GM21528 (cell line): ENCODE data around the gene PTPN1.

ENCODE experiments used
- ATAC-seq: cut with Tn5 transposase; IDR thresholded peaks from one replicate; pipeline ENCODE4 v1.9.1; 2021; ENCODE audit warnings: mild to moderate bottlenecking, moderate library complexity; ENCODE audit not compliant: unreplicated experiment, low FRiP score

Gene PTPN1

DNA sequence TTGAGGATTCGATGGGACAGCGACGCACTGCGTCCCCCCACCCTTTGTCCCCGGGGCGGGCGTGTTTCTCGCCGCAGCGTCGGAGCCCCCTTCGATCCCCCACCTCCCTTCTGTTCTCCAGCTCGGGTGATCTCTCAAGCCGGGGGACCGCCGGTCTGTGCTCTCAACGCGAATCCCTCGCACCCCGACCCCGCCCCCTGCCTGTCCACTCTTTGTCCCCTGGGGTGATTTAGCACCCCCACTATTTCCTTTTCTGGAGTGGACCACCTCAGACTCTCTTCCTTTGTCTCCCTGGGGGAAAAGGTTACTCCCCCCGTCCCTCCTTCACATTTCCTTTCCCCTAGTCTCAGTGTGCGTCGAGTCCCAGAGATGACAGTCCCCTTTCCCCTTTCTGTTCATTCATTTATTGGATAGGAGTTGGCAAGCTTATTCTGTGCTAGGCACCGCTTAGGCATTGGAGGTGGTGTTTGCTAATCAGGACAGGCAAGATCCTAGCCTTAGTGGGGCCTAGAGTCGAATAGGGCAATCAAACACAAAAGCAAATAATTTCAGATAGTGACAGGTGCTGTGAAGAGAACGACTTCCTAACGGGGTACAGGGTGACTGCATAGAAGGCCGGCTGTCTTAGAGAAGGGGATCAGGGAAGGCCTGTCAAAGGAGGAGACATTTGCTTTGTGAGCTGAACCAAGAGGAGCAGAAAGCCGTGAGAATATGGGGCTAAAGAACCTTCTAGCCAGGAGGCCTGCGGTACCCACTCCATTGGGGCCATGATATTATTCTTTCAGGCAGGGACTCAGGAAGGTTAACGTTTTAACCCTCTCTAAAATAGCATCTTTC, 741 bp downstream of the PTPN1 start:
- no peak for ATAC-seq

DNA sequence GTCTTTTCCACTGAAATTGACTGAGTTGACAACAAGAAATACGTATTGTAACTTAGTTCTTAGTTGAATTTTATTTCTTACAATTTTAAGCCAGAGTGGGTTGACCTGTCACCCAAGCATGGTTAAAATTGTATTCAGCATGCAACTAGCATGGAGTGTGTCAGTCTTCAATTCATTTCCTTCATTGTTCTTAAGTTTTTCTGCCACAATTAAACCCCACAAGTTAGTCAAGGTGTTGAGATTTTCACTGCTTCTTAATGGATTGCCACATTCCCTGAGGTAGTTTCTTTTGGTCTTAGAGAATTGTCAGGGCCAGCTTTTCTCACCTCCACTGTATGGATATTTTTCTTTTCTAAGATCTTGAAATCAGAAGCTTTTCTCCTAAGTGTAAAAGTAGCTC, 2.1 kb downstream of the PTPN1 start:
- no peak for ATAC-seq

DNA sequence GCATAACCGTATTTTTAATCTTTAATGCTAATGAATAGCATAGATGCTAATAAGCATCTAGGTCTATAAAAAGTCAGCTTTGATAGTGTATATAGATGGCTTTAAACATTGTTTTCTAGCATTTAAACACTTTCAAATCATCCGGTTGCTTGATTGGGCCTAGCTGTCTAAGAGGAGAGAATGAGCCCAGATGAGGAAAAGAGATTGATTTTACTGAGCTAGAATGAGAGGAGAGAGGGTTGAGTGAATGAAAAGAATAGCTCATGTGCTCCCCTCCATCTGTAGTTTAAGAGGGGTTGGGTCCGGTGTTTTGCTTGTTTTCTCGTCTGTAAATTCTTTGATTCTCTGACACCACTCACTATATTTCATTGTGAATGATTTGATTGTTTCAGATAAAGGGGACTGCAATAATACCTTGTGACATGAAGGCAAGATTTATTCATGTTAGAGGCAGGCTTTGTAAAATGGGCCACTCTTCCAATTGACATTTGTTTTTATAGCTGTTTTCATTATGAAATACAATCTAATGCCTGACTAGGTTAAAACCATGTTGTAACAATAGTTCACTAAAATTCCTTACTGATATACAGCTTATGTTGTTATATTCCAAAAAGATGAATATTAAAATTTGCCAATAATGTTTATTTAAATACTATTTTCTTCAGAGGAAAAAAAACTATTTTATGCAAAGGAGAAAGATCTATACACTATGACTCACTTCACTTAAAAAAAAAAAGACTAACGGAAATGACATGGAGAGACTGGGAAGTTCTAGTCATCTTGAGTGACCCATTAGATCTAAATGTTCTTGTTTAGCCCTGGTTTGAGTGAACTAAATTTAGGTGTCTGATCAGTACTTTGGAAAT, 3.2 kb downstream of the PTPN1 start:
- no peak for ATAC-seq

DNA sequence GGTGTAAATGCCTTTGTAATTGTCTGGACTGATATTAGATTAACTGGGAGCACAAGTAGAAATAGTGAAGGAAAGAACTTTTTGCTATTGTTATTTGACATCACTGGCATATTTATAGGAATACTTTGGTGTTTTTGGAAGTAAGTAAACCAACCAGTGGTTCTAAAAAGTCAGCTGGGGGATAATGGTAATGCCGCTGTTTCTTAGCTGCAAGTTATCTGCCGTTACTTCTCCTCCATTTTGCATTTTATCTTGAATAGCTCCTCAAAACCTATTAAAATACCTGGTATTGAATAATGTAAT, 3.8 kb downstream of the PTPN1 start:
- no peak for ATAC-seq

DNA sequence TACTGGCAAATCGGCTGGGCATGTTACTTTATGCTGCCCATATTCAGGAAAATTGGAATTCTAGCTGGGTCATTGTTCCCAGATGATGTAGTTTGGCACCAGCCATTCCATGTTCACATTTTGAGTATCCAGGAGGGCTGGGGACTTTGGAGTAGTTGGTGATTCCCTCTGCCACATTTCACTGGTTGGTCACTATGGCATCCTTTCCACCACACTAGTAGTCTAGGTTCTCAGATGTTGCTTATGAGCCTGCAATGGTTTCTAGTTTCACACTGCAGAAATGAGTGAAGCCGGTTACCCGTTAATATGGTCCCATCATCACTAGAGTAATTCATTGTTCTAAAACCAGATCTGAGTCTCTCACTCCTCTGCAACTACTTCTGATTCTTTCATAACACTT, 4.6 kb downstream of the PTPN1 start:
- ATAC-seq, result no peak

DNA sequence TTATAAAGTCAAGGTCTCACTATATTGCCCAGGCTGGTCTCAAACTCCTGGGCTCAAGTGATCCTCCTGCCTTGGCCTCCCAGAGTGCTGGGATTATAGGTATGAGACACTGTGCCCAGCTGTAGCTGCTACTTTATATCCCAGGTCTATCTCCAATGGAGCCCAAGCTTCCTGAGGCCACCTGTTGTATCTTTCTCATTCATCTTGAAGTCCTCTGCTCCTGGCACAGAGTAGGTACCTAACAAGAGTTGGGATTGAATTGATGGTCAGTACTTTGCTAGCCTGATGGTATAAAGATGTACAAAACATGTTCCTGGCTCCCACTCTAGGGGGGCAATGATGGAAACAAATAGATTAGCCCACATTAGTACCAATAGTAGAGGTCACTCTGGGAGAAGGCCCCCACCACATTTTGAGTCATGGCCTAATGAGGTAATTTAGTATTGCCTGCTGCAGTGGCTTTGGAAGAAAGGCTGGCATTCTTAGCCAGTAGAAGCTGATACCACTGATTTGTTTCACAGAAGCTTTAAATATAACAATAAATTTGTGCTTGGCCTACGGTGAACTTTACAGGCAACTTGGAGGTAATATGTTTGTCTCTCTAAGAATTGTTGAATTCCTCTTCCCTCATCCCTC, 5.4 kb downstream of the PTPN1 start:
- ATAC-seq, result no peak

DNA sequence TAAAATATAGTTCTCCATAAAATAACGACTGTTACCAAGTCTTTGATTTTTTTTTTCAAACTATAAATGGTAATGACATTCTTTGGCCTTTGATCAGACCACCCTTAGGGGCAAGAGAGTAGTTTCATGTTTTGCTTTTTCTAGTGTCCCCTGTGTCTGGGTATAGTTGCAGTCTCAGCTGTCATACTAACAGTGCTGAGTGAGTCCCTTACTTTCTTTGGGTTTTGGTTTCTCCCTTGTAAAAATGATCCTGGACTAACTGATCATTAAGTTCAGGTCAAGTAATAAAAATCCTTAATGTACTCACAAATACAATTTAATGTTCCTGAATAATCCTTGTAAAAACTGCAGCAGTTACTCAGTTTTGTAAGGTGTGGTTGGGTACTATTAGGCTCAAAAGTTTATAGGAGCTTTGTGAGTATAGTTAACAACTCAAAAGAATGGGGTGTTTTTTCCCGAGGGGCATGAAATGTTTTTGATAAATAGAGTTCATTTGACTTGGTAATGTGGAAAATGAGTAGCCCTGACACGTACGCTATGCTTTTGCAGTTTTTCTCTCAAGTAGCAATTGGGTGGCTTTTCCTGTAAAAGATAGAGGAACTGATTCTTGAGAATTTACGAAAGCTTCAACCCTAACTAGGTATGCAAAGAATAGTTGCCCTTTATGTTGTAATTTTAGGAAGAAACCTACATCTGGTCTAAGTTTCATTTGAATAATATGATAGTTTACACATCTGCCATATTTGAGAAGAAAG, 6.2 kb downstream of the PTPN1 start:
- peak; percentile 43 for ATAC-seq

DNA sequence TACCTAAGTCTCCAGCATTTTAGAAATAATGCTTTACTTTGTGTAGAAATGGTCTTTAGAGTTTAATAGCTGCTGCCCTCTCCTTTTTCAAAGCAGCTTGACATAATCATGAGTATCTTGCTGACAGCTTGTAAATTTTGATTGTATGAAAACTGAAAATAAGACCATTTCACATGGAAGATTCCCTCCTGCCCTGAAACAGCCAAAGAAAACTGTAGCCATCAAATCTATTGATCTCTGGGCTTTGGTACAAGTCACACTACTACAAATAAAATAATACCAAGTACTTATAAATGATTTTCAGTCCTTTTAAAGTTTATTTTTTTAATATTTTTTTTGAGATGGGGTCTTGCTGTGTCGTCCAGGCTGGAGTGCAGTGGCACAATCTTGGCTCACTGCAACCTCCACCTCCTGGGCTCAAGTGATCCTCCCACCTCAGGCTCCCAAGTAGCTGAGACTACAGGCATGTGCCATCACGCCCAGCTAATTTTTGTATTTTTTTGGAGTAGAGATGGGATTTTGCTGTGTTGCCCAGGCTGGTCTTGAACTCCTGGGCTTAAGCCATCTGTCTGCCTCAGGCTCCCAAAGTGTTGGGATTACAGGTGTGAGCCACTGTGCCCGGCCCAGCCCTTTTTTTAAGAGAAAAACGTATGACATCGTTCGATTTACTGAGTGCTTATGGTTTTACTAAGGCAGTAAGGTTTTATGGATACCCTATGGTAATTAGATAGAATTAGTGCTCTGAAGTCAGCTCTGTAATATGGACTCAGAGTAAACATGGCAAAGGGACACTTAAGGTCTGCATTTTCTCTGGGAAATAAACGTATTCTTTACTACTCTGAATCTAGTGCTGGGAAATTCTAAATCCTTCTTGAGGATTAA, 7.0 kb downstream of the PTPN1 start:
- no peak for ATAC-seq

DNA sequence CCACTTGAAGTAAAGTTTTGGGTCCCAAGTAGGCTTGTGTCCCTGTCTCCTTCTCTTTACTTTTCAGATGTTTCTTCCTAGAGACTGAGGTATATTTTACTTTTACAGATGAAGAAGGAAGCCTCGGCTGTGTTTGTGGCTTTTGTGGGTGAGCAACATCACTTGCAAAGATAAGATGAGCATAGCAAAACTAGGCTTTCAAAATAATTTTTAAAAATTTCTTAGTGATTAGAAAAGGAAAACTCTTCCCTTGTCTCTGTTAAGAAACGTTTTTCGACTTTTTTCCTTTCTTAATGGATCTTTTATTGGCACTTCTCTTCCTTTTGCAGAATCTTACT, 7.6 kb downstream of the PTPN1 start:
- no peak for ATAC-seq

DNA sequence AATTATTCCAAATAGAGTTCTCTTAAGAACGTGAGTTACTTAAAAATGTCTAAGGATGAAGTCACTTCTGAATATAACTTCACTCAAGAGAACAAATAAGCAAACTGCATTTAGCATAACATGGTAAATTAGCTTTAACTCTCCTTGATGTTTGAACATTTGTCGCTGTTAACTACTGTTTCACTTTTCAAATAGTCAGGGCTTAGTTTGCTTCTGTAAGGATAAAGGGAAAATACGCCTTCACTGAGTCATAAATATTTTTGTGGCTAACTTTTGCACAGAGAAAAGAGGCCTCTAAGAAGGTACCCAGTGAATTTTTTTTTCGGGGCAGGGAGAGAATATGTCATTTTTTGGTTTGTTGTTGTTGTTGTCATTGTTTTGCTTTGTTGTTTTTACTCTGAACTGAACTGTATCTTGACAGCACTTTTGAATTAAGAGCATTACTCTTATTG, 8.1 kb downstream of the PTPN1 start:
- ATAC-seq, result no peak

DNA sequence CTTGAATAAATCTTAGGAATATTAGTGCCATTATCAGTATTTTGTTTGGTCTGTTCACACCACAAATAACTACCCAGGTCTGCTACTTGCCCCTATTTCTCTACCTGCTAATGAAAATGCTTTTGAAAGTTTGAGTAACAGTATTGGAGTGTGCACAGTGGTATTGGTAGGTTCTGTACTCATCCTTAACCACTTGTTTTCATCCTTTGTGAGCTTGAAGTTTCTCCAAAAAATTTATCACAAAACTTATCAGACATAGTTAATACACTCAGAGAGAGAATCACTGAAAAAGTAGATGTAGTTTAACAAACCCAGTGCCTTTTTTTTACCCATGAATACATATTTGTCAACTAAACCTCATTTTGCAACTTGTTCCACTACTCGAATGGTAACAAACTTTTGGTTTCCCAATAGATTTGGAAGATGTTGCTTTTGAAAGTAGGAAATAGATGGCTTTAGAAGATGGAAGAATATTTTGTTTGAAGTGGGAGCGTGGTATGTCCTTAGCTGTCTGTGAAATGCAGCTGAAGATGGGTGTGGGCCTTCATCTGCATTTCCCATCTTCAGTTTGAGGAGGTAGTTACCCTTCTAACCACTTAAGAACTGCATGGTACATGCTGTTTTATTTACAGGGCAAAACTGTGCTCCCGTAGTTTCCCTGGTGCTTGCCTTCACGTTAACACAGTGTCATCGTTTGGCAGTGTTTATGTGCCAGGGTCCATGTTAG, 9.0 kb downstream of the PTPN1 start:
- ATAC-seq, result no peak

DNA sequence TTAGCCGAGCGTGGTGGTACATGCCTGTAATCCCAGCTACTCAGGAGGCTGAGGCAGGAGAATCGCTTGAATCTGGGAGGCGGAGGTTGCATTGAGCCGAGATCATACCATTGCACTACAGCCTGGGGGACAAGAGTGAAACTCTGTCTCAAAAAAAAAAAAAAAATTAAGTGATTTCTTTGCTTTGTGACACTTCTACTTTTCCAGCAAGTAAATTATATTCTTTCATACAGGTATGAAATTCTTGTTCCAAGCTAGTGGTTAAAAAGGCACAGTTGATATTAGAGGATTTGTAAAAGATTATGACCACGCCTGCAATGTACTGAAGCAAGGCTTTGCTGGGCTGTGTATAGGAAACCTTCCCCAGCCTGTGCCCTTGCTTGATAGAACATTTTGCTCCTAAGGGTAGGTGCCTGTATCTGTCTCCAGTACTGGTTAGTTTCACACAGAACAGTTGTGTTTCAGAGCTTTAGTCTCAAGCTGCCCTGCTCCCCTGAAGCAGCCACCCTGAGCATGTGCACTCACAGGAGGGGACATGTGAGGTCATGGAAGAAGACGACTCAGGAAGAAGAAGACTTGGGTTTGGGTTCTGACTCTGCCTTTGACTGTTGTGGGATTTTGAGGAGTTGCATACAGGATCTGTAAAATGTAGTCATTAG, 10.2 kb downstream of the PTPN1 start:
- no peak for ATAC-seq

DNA sequence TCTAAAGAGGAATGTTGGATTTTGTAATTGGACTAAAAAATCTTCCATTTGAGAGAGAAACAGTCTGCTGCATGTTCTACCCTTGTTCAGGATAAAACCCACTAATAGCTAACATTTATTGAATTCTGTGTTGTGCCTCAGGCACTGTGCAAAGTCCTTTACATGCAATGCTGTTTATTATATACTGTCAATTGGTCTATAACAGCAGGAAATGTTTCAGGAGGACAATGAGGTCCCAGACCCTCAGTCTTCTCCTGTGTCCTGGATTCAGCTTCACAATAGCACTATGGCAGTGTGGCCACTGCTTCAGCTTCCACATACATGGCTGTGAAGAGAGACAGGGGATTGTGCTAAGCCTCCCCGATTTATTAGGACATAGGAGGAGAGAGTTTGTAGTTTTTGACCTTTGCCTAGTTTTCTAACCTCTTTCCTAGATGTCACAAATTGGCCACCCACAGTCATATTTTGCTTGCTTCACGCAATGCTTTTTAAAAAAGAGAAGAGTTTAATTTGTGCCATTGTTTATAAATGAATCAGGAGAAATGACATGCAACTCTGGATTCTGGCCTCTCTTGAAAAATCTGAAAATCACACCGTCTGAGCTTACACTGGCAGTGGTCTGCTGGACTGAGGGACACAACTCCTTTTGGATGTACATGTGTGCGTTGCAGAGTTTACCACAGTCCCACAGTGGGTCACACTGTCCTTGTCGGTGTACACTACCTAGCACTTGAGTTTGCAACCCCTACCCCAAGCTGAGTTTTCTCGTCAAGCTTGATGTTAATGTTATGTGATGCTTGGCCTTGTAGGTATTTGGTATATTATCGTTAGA, 11.3 kb downstream of the PTPN1 start:
- no peak for ATAC-seq

DNA sequence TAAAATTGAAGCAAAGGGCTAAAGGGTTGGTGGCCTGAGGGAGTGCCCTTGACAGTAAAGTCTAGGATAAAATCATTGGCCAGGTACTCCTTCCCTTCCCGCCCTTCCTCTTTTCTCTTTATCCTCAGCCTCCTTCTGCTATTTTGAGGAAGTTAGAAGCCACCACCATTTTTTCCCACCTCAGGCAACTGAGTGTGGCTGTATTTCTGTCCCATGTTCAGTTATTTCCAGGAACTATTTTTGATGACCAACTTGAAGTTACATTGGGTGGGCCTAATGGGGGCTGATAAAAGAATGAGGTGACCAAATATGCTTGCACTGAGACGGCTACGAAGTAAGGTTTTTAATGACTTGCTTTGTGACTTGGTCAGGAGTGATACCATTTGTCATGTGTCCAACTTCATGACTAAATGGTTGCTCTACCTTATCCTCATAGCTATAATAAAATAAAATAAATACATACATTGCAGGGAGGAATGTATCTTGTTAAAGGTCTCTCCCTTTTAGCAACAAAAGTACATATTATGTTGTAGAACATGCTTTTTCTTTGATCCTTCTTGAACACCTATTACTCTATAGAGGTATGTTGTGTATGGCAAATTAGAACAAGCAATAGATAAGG, 12.0 kb downstream of the PTPN1 start:
- ATAC-seq, result no peak

DNA sequence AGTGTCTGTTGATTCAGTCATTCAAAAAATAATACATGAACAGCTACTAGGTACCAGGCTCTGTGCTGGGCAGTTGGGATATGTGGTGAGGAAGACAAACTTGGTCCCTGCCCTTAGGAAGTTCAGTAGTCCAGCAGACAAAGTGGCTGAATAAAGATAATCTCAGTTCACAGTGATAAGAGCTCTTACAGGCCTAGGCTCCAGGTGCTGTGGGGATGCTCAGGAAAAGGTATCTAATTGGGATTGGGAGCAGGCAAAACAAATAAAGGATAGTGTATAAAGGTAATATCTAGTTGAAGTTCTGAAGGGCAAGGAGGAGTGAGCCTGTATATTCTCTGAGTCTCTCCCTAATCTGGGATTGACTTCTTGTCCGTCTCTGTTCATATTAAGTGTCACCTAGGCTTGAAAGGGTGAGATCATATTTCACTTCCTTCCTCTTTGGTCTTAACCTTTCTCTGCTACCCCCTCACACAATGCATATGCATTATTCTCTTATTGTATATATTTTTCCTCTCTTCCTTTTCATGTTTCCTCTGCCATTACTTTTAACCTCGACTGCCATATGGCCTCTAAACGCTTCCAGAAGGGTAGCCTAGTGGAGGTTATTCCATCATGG, 13.5 kb downstream of the PTPN1 start:
- ATAC-seq, result no peak

DNA sequence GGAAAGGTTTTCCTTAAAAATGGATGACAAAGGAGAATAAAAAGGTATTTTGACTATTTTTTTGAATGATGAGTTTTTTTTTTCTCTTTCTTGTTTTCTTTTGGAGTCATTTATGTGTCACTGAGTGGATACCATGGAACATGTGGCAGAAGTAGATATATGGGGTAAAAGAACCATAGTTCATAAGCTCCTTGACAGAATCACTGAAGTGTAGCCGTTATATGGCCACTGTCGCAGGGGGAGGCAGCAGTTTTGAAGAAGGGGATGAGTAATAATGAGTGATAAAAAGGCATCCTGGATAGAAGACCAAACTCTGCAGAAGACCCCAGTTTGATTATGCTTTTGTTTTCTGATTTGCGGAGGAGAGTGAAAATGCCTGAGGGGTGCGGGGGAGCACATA, 15.5 kb downstream of the PTPN1 start:
- no peak for ATAC-seq

DNA sequence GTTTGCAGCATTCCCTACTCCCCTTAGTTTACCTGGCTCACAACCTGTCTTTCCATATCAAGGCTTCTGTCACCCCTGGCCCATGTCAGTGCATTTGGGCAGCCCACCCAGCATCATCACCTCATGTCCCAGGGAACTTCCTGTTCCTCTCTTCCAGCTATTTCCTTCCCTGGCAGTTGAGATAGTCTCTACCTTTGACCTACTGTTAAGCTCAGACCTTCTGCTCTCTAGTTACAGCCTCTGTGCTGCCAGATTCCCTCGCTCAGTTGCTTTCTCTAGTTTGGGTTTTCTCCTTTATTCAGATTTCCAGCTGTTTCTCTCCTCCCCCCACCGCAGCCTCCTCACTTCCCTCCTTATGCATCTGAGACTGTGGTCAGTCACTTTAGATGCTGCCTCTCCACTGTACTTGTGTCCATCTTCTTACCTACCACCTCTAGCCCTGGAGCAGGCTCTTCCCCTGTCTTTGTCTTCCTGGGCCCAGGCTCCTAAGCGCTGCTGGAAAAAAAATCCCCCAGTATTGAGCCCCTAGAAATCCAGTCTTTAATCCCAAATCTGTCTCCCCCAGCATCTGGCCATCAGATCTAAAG, 16.3 kb downstream of the PTPN1 start:
- ATAC-seq, result no peak
